ENCODE measurements around the gene EPC2. TPM values are rescaled to one million over a fixed set of nuclear protein-coding genes. Genes with fewer than 3 reads are reported as not detected.

Gene EPC2
- total and polyA plus RNA-seq, 3 donors from 2014 or later: 22.5 to 53.1 (median 41.7) TPM

DNA sequence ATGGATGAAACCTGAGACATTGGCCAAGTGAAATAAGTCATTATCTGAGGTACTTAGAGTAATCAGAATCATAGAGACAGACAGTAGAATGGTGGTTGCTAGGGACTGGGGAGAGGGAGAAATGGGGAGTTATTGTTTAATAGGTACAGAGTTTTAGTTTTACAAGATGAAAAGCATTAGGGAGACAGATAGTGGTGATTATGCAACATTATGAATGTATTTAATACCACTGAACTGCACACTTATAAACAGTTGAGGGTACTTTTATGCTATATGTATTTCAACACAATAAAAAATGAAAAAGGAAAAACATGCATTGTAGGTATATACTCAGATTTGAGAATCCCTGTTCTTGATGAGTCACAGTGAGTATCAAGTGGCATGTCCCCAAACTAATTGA is 59.7 kb downstream of the EPC2 start:
- H3K4me3 ChIP-seq: no peak overlapping the region
- no peaks in the 10 kb centered on the region for H3K9me3 ChIP-seq
- no peak for TF ChIP-seq POLR2A (IDR thresholded peaks at IDR 0.05)
- TF ChIP-seq, protein P1, sequence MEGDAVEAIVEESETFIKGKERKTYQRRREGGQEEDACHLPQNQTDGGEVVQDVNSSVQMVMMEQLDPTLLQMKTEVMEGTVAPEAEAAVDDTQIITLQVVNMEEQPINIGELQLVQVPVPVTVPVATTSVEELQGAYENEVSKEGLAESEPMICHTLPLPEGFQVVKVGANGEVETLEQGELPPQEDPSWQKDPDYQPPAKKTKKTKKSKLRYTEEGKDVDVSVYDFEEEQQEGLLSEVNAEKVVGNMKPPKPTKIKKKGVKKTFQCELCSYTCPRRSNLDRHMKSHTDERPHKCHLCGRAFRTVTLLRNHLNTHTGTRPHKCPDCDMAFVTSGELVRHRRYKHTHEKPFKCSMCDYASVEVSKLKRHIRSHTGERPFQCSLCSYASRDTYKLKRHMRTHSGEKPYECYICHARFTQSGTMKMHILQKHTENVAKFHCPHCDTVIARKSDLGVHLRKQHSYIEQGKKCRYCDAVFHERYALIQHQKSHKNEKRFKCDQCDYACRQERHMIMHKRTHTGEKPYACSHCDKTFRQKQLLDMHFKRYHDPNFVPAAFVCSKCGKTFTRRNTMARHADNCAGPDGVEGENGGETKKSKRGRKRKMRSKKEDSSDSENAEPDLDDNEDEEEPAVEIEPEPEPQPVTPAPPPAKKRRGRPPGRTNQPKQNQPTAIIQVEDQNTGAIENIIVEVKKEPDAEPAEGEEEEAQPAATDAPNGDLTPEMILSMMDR (IDR thresholded peaks at IDR 0.05): no peak
- H3K27ac ChIP-seq: no peak overlapping the region
- no peaks in the 10 kb centered on the region for H3K27me3 ChIP-seq
- DNase-seq: no peak
- no peaks in the 10 kb centered on the region for H3K4me1 ChIP-seq
- no peaks in the 10 kb centered on the region for H3K36me3 ChIP-seq (ENCODE audit: low read depth, missing control alignments)
- intact Hi-C loops (cut with DNase I; ENCODE audit: low total_unique reads): no loop called here

DNA sequence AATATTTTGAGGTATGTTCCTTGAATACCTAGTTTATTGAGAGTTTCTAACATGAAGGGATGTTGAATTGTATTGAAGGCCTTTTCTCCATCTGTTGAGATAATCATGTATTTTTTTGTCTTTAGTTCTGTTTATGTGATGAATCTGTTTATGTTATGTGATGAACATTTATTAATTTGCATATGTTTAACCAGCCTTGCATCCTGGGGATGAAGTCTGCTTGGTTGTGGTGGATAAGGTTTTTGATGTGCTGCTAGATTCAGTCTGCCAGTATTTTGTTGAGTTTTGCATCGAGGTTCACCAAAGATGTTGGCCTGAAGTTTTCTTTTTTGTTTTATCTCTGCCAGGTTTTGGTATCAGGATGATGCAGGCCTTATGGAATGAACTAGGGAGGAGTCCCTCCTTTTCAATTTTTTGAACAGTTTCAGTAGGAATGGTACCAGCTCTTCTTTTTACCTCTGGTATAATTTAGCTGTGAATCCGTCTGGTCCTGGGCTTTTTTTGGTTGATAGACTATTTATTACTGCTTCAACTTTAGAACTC is 71.9 kb downstream of the EPC2 start:
- H3K27me3 ChIP-seq: no peaks in the 10 kb centered on the region
- 74 to 95% methylated on average over 2 of the region's 2 CpGs for WGBS, 2 donors
- intact Hi-C loops (cut with DNase I; ENCODE audit: low total_unique reads): no loop called here
- no peaks in the 10 kb centered on the region for H3K36me3 ChIP-seq (ENCODE audit: low read depth, missing control alignments)
- no peaks in the 10 kb centered on the region for H3K4me1 ChIP-seq
- DNase-seq: no peak
- TF ChIP-seq, protein P1 (IDR thresholded peaks at IDR 0.05): no peak
- no peak for TF ChIP-seq POLR2A (IDR thresholded peaks at IDR 0.05)
- no peak overlapping the region for H3K27ac ChIP-seq
- no peak overlapping the region for H3K4me3 ChIP-seq
- no peaks in the 10 kb centered on the region for H3K9me3 ChIP-seq

DNA sequence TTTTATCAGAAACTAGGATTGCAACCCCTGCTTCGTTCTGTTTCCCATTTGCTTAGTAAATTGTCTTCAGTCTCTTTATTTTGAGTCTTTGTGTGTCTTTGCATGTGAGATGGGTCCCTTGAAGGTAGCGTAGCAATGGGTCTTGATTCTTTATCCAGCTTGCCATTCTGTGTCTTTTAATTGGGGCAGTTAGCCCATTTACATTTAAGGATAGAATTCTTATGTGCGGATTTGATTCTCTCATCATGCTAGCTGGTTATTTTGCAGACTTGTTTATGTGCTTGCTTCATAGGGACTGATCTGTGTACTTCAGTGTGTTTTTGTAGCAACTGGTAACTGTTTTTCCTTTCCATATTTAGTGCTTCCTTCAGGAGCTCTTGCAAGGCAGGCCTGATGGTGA is 73.5 kb downstream of the EPC2 start:
- intact Hi-C loops (cut with DNase I; ENCODE audit: low total_unique reads): no loop called here
- TF ChIP-seq, protein P1 (IDR thresholded peaks at IDR 0.05): no peak
- TF ChIP-seq POLR2A (IDR thresholded peaks at IDR 0.05): no peak
- Histone ChIP-seq H3K27ac (no peak overlapping the region), H3K36me3 (ENCODE audit: low read depth, missing control alignments) (no peaks in the 10 kb centered on the region), H3K4me1 (peaks cover 6% of the 10 kb centered on the region), H3K4me3 (no peak overlapping the region), H3K27me3 (no peaks in the 10 kb centered on the region), H3K9me3 (no peaks in the 10 kb centered on the region)
- WGBS, 2 donors: 80 to 94% methylated on average over 3 of the region's 3 CpGs
- DNase-seq: no peak

DNA sequence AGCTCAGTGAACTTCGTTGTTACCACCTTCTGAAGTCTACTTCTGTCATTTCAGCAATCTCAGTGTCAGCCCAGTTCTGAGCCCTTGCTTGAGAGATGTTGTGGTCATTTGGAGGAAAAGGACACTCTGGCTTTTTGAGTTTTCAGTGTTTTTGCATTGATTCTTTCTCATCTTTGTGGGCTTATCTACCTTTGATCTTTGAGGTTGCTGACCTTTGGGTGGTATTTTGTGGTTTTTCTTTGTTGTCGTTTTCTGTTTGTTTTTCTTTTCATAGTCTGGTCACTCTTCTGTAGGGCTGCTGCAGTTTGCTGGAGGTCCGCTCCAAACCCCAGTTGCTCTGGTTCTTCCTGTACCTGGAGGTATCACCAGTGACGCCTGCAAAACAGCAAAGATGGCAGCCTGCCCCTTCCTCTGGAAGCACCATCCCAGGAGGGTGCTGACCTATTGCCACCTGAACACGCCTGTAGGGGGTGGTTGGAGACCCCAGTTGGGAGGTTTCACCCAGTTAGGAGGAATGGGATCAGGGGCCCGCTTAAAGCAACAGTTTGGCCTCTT is 74.7 kb downstream of the EPC2 start:
- no peak overlapping the region for H3K4me3 ChIP-seq
- H3K27me3 ChIP-seq: no peaks in the 10 kb centered on the region
- H3K4me1 ChIP-seq: peaks cover 6% of the 10 kb centered on the region
- H3K9me3 ChIP-seq: no peaks in the 10 kb centered on the region
- H3K27ac ChIP-seq: no peak overlapping the region
- intact Hi-C loops (cut with DNase I; ENCODE audit: low total_unique reads): no loop called here
- no peaks in the 10 kb centered on the region for H3K36me3 ChIP-seq (ENCODE audit: low read depth, missing control alignments)
- 92 to 93% methylated on average over 6 of the region's 6 CpGs for WGBS, 2 donors
- TF ChIP-seq POLR2A (IDR thresholded peaks at IDR 0.05): no peak
- TF ChIP-seq, protein P1 (IDR thresholded peaks at IDR 0.05): no peak
- DNase-seq: no peak

DNA sequence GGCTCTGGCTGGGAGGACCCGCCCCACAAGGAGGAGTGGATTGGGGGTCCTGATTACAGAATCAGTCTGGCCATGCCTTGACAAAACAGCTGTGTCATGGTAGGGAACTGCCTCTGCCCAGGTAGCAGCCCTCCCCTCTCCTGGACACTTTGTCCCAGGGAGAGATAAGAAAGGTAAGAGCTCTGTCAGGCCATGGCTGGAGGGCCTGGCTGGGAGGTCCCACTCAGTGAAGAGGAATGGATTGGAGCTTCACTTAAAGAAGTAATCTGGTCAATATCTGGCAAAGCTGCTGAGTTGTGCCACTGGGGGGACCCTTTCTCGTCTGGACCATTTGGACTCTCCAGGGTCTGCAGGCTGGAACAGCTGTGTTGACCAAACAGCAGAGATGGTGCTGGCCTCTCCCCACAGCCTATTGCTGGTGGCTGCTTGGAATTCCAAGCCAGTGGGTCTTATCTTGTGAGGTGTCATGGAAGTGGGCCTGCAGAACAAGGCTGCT is 75.4 kb downstream of the EPC2 start:
- Histone ChIP-seq H3K4me1 (peaks cover 6% of the 10 kb centered on the region), H3K4me3 (no peak overlapping the region), H3K9me3 (no peaks in the 10 kb centered on the region), H3K27ac (no peak overlapping the region), H3K27me3 (no peaks in the 10 kb centered on the region), H3K36me3 (ENCODE audit: low read depth, missing control alignments) (no peaks in the 10 kb centered on the region)
- WGBS, 2 donors: 0 to 50% methylated on average over 1 to 2 of the region's 2 CpGs
- TF ChIP-seq POLR2A (IDR thresholded peaks at IDR 0.05): no peak
- TF ChIP-seq, protein P1 (IDR thresholded peaks at IDR 0.05): no peak
- intact Hi-C loops (cut with DNase I; ENCODE audit: low total_unique reads): no loop called here
- DNase-seq: no peak

All from testis (tissue), 3 donors.